WTC11 (cell line): Measurements from ENCODE around the gene ITSN1. TPM values are rescaled to one million over a fixed set of nuclear protein-coding genes. Genes with fewer than 3 reads are reported as not detected.

Source experiments
- ATAC-seq: fragments of 200-7000 bp; cut with Tn5 transposase; 2 replicates; pipeline ENCODE4 v1.10.0; 2021; ENCODE audit warnings: mild to moderate bottlenecking, moderate library complexity
- CTCF ChIA-PET: fragments of 300-600 bp; sonication (Branson Sonifier 250); formaldehyde crosslinking; loops from one replicate; lab custom pipeline; 2021; ENCODE audit warnings: antibody characterized with exemption; lab: Charles Lee
- POLR2A ChIA-PET: fragments of 350-600 bp; sonication (Branson Sonifier 250); formaldehyde crosslinking; loops from one replicate; lab custom pipeline; 2021; ENCODE audit warnings: antibody characterized with exemption; lab: Charles Lee
- DNase-seq: peaks from one replicate; pipeline ENCODE4 v3.0.0; 2021; ENCODE audit warnings: low spot score
- H3K27ac Mint-ChIP-seq: 2 replicates; pipeline ENCODE4 v1.8.0; 2021; ENCODE audit warnings: mixed read lengths
- H3K27me3 Mint-ChIP-seq: 2 replicates; pipeline ENCODE4 v1.8.0; 2021; ENCODE audit warnings: low read depth, mild to moderate bottlenecking, moderate library complexity, mixed read lengths
- H3K36me3 Mint-ChIP-seq: 2 replicates; pipeline ENCODE4 v1.8.0; 2021; ENCODE audit warnings: mixed read lengths
- H3K4me1 Mint-ChIP-seq: 2 replicates; pipeline ENCODE4 v1.8.0; 2022; ENCODE audit warnings: mixed read lengths
- H3K4me3 Mint-ChIP-seq: 2 replicates; pipeline ENCODE4 v1.8.0; 2021; ENCODE audit warnings: mild to moderate bottlenecking, moderate library complexity, mixed read lengths
- H3K9me3 Mint-ChIP-seq: 2 replicates; pipeline ENCODE4 v1.8.0; 2021; ENCODE audit warnings: mixed read lengths
- ATF1 ChIP-seq: sonication (generic); formaldehyde crosslinking; IDR thresholded peaks from 2 replicates; pipeline ENCODE4 v1.8.1; 2023; ENCODE audit warnings: mild to moderate bottlenecking, moderate library complexity, missing genetic modification reagents
- GTF2I ChIP-seq: fragments of 250-450 bp; sonication (Bioruptor Pico); conservative IDR thresholded peaks from 2 replicates; pipeline ENCODE4 v1.4.0; 2021; ENCODE audit warnings: mild to moderate bottlenecking
- MYBL2 ChIP-seq: sonication (generic); formaldehyde crosslinking; IDR thresholded peaks from 2 replicates; pipeline ENCODE4 v1.8.1; 2023; ENCODE audit warnings: mild to moderate bottlenecking, moderate library complexity, missing genetic modification reagents
- NR2C2 ChIP-seq: sonication (generic); formaldehyde crosslinking; IDR thresholded peaks from 2 replicates; pipeline ENCODE4 v1.8.0; 2022; ENCODE audit warnings: mild to moderate bottlenecking, missing genetic modification reagents
- OVOL2 ChIP-seq: fragments of 250-450 bp; sonication (Bioruptor Pico); IDR thresholded peaks from 2 replicates; pipeline ENCODE4 v1.9.0; 2021; ENCODE audit warnings: mild to moderate bottlenecking, borderline replicate concordance
- ZNF219 ChIP-seq: sonication (generic); formaldehyde crosslinking; IDR thresholded peaks from 2 replicates; pipeline ENCODE4 v1.8.0; 2023; ENCODE audit warnings: missing genetic modification reagents, mild to moderate bottlenecking, borderline replicate concordance
- total RNA-seq: library from RNA; stranded (reverse); gene quantifications from 3 replicates; pipeline ENCODE4 v1.2.3, GENCODE V29; 2021
- TF ChIP-seq, protein P1 (sequence below): sonication (generic); formaldehyde crosslinking; IDR thresholded peaks from 2 replicates; pipeline ENCODE4 v1.8.1; 2023; ENCODE audit warnings: mild to moderate bottlenecking, missing genetic modification reagents, borderline replicate concordance
- TF ChIP-seq, protein P2 (sequence below): sonication (generic); formaldehyde crosslinking; IDR thresholded peaks from 2 replicates; pipeline ENCODE4 v1.8.0; 2022; ENCODE audit warnings: mild to moderate bottlenecking, missing genetic modification reagents
- TF ChIP-seq, protein P3 (sequence below): fragments of 250-450 bp; sonication (Bioruptor Pico); IDR thresholded peaks from 2 replicates; pipeline ENCODE4 v1.9.0; 2021; ENCODE audit warnings: mild to moderate bottlenecking
- TF ChIP-seq, protein P4 (sequence below): sonication (generic); formaldehyde crosslinking; IDR thresholded peaks from 2 replicates; pipeline ENCODE4 v1.8.0; 2022; ENCODE audit warnings: mild to moderate bottlenecking, missing genetic modification reagents
- TF ChIP-seq, protein P5 (sequence below): sonication (generic); formaldehyde crosslinking; IDR thresholded peaks from 2 replicates; pipeline ENCODE4 v1.8.1; 2022; ENCODE audit warnings: missing genetic modification reagents, borderline replicate concordance
- TF ChIP-seq, protein P6 (sequence below): sonication (generic); formaldehyde crosslinking; IDR thresholded peaks from 2 replicates; pipeline ENCODE4 v1.8.0; 2022; ENCODE audit warnings: missing genetic modification reagents
- TF ChIP-seq, protein P7 (sequence below): fragments of 250-450 bp; sonication (Bioruptor Pico); IDR thresholded peaks from 2 replicates; pipeline ENCODE4 v1.9.0; 2021; ENCODE audit warnings: mild to moderate bottlenecking, borderline replicate concordance

The ITSN1 gene
- total RNA-seq, 1 experiment from 2014 or later = 69.6 TPM

DNA sequence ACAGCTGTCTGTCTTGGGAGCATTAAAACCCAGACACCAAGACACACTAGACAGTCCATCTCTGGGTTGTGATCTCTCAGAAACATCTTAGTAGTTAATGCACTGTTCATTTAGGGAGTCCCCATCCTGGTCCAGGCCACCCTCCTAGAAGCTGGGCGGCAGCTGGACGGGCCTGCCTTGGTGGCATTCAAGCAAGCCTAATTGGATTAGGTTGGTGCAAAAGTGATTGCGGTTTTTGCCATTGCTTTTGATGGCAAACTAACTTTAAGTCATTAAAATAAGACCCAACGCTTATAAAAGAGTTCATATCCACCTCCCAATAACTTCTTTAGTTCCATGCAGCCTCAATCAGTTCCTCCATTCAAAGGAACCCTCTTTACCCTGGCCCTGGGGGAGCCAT lies 251.6 kb downstream of the ITSN1 start (continued):
- TF ChIP-seq, protein P1, sequence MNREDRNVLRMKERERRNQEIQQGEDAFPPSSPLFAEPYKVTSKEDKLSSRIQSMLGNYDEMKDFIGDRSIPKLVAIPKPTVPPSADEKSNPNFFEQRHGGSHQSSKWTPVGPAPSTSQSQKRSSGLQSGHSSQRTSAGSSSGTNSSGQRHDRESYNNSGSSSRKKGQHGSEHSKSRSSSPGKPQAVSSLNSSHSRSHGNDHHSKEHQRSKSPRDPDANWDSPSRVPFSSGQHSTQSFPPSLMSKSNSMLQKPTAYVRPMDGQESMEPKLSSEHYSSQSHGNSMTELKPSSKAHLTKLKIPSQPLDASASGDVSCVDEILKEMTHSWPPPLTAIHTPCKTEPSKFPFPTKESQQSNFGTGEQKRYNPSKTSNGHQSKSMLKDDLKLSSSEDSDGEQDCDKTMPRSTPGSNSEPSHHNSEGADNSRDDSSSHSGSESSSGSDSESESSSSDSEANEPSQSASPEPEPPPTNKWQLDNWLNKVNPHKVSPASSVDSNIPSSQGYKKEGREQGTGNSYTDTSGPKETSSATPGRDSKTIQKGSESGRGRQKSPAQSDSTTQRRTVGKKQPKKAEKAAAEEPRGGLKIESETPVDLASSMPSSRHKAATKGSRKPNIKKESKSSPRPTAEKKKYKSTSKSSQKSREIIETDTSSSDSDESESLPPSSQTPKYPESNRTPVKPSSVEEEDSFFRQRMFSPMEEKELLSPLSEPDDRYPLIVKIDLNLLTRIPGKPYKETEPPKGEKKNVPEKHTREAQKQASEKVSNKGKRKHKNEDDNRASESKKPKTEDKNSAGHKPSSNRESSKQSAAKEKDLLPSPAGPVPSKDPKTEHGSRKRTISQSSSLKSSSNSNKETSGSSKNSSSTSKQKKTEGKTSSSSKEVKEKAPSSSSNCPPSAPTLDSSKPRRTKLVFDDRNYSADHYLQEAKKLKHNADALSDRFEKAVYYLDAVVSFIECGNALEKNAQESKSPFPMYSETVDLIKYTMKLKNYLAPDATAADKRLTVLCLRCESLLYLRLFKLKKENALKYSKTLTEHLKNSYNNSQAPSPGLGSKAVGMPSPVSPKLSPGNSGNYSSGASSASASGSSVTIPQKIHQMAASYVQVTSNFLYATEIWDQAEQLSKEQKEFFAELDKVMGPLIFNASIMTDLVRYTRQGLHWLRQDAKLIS (CRISPR knock-in tag) = no peak
- TF ChIP-seq ATF1 (CRISPR knock-in tag) (no peak), NR2C2 (CRISPR knock-in tag) (no peak), ZNF219 (CRISPR knock-in tag) (no peak), GTF2I (CRISPR knock-in tag) (no peak), MYBL2 (CRISPR knock-in tag) (no peak)
- TF ChIP-seq, protein P2, sequence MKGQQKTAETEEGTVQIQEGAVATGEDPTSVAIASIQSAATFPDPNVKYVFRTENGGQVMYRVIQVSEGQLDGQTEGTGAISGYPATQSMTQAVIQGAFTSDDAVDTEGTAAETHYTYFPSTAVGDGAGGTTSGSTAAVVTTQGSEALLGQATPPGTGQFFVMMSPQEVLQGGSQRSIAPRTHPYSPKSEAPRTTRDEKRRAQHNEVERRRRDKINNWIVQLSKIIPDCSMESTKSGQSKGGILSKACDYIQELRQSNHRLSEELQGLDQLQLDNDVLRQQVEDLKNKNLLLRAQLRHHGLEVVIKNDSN (CRISPR knock-in tag) = no peak
- TF ChIP-seq, protein P3, sequence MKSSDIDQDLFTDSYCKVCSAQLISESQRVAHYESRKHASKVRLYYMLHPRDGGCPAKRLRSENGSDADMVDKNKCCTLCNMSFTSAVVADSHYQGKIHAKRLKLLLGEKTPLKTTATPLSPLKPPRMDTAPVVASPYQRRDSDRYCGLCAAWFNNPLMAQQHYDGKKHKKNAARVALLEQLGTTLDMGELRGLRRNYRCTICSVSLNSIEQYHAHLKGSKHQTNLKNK = no peak
- TF ChIP-seq, protein P4, sequence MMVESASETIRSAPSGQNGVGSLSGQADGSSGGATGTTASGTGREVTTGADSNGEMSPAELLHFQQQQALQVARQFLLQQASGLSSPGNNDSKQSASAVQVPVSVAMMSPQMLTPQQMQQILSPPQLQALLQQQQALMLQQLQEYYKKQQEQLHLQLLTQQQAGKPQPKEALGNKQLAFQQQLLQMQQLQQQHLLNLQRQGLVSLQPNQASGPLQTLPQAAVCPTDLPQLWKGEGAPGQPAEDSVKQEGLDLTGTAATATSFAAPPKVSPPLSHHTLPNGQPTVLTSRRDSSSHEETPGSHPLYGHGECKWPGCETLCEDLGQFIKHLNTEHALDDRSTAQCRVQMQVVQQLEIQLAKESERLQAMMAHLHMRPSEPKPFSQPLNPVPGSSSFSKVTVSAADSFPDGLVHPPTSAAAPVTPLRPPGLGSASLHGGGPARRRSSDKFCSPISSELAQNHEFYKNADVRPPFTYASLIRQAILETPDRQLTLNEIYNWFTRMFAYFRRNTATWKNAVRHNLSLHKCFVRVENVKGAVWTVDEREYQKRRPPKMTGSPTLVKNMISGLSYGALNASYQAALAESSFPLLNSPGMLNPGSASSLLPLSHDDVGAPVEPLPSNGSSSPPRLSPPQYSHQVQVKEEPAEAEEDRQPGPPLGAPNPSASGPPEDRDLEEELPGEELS (CRISPR knock-in tag) = no peak
- TF ChIP-seq, protein P5, sequence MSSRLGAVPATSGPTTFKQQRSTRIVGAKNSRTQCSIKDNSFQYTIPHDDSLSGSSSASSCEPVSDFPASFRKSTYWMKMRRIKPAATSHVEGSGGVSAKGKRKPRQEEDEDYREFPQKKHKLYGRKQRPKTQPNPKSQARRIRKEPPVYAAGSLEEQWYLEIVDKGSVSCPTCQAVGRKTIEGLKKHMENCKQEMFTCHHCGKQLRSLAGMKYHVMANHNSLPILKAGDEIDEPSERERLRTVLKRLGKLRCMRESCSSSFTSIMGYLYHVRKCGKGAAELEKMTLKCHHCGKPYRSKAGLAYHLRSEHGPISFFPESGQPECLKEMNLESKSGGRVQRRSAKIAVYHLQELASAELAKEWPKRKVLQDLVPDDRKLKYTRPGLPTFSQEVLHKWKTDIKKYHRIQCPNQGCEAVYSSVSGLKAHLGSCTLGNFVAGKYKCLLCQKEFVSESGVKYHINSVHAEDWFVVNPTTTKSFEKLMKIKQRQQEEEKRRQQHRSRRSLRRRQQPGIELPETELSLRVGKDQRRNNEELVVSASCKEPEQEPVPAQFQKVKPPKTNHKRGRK (CRISPR knock-in tag) = no peak

DNA sequence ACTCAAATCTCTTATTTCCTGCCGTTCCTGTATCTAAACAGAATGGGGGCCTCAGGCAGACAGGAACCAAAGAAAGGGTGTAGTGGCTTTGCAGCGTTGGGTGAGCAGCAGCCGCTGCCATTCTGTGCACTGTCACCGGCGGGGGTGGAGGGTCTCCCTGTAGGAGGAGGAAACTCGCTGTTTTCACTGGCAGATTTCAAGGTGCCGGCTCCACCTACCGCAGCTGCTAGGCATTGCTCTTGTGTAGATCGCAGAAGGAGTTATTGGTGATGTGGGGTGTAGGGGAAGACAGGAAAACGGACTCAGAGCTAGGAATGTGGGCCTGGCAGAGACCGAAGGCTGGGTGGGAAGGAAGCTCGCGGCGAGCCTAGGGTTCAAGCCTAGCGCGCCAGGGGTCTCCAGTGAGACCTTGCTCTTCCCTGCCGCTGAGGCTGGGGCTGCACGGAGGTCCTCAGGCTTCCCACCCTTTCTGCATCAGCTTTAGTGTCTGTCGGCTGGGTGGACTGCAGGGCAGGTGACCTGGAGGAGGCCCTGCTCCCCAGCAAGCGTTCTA lies 252.5 kb downstream of the ITSN1 start:
- POLR2A ChIA-PET = no interaction called here
- peak overlapping the region; percentile 51 for H3K4me3 Mint-ChIP-seq
- DNase-seq (peak; percentile 84), ATAC-seq (peak; percentile 88)
- H3K9me3 Mint-ChIP-seq = no peaks in the 10 kb centered on the region
- peak overlapping the region; percentile 34; the same call in 1 of the 2 replicates for H3K27ac Mint-ChIP-seq
- H3K36me3 Mint-ChIP-seq = no peaks in the 10 kb centered on the region
- H3K4me1 Mint-ChIP-seq = peaks cover 21% of the 10 kb centered on the region
- CTCF ChIA-PET = interaction anchor here (0.6 to 3.6 kb wide), 19 partner anchors 8 to 453 kb away, joined by 3 to 57 read pairs (median 4); partner anchors contain the start of gene DONSON
- H3K27me3 Mint-ChIP-seq = 0 out of 2 replicates have a peak, but pooled peaks cover 6% of the 10 kb centered on the region
- TF ChIP-seq, protein P6, sequence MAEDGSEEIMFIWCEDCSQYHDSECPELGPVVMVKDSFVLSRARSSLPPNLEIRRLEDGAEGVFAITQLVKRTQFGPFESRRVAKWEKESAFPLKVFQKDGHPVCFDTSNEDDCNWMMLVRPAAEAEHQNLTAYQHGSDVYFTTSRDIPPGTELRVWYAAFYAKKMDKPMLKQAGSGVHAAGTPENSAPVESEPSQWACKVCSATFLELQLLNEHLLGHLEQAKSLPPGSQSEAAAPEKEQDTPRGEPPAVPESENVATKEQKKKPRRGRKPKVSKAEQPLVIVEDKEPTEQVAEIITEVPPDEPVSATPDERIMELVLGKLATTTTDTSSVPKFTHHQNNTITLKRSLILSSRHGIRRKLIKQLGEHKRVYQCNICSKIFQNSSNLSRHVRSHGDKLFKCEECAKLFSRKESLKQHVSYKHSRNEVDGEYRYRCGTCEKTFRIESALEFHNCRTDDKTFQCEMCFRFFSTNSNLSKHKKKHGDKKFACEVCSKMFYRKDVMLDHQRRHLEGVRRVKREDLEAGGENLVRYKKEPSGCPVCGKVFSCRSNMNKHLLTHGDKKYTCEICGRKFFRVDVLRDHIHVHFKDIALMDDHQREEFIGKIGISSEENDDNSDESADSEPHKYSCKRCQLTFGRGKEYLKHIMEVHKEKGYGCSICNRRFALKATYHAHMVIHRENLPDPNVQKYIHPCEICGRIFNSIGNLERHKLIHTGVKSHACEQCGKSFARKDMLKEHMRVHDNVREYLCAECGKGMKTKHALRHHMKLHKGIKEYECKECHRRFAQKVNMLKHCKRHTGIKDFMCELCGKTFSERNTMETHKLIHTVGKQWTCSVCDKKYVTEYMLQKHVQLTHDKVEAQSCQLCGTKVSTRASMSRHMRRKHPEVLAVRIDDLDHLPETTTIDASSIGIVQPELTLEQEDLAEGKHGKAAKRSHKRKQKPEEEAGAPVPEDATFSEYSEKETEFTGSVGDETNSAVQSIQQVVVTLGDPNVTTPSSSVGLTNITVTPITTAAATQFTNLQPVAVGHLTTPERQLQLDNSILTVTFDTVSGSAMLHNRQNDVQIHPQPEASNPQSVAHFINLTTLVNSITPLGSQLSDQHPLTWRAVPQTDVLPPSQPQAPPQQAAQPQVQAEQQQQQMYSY = peak; percentile 92
- TF ChIP-seq, protein P7, sequence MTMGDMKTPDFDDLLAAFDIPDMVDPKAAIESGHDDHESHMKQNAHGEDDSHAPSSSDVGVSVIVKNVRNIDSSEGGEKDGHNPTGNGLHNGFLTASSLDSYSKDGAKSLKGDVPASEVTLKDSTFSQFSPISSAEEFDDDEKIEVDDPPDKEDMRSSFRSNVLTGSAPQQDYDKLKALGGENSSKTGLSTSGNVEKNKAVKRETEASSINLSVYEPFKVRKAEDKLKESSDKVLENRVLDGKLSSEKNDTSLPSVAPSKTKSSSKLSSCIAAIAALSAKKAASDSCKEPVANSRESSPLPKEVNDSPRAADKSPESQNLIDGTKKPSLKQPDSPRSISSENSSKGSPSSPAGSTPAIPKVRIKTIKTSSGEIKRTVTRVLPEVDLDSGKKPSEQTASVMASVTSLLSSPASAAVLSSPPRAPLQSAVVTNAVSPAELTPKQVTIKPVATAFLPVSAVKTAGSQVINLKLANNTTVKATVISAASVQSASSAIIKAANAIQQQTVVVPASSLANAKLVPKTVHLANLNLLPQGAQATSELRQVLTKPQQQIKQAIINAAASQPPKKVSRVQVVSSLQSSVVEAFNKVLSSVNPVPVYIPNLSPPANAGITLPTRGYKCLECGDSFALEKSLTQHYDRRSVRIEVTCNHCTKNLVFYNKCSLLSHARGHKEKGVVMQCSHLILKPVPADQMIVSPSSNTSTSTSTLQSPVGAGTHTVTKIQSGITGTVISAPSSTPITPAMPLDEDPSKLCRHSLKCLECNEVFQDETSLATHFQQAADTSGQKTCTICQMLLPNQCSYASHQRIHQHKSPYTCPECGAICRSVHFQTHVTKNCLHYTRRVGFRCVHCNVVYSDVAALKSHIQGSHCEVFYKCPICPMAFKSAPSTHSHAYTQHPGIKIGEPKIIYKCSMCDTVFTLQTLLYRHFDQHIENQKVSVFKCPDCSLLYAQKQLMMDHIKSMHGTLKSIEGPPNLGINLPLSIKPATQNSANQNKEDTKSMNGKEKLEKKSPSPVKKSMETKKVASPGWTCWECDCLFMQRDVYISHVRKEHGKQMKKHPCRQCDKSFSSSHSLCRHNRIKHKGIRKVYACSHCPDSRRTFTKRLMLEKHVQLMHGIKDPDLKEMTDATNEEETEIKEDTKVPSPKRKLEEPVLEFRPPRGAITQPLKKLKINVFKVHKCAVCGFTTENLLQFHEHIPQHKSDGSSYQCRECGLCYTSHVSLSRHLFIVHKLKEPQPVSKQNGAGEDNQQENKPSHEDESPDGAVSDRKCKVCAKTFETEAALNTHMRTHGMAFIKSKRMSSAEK = no peak
- TF ChIP-seq, protein P1 (CRISPR knock-in tag) = no peak
- no peak for TF ChIP-seq OVOL2
